HepG2 (cell line): Measurements from ENCODE around the gene RAC3. TPM values are rescaled to one million over a fixed set of nuclear protein-coding genes. Genes with fewer than 3 reads are reported as not detected.

ENCODE experiments used
- BCL6 ChIP-seq: IDR thresholded peaks from 2 replicates; pipeline ENCODE4 v1.6.1; 2016; ENCODE audit warnings: missing genetic modification reagents, missing compliant biosample characterization
- BRD4 ChIP-seq: sonication (generic); formaldehyde crosslinking; IDR thresholded peaks from 2 replicates; pipeline ENCODE4 v1.4.0; 2020; ENCODE audit warnings: missing genetic modification reagents
- CAMTA2 ChIP-seq: sonication (generic); formaldehyde crosslinking; IDR thresholded peaks from 2 replicates; pipeline ENCODE4 v1.4.0; 2020; ENCODE audit warnings: mild to moderate bottlenecking, missing genetic modification reagents, borderline replicate concordance
- CC2D1A ChIP-seq: sonication (generic); formaldehyde crosslinking; IDR thresholded peaks from 2 replicates; pipeline ENCODE4 v1.8.1; 2023; ENCODE audit warnings: mild to moderate bottlenecking, missing genetic modification reagents
- CHD4 ChIP-seq: fragments of 200-600 bp; sonication (generic); IDR thresholded peaks from 2 replicates; pipeline ENCODE4 v1.7.0; 2017; ENCODE audit warnings: mild to moderate bottlenecking, low read length, borderline replicate concordance
- DNMT1 ChIP-seq: sonication (generic); formaldehyde crosslinking; IDR thresholded peaks from 2 replicates; pipeline ENCODE4 v1.5.1; 2020; ENCODE audit warnings: mild to moderate bottlenecking, missing genetic modification reagents
- HMG20A ChIP-seq: IDR thresholded peaks from 2 replicates; pipeline ENCODE4 v1.6.1; 2016; ENCODE audit warnings: borderline replicate concordance
- MBNL3 ChIP-seq: fragments of 250-450 bp; sonication (Bioruptor Pico); conservative IDR thresholded peaks from 2 replicates; pipeline ENCODE4 v1.8.0; 2022; ENCODE audit warnings: mild to moderate bottlenecking, inconsistent platforms
- MED13 ChIP-seq: sonication (generic); formaldehyde crosslinking; IDR thresholded peaks from 2 replicates; pipeline ENCODE4 v1.5.0; 2020; ENCODE audit warnings: missing genetic modification reagents
- NCOA5 ChIP-seq: sonication (generic); formaldehyde crosslinking; IDR thresholded peaks from 2 replicates; pipeline ENCODE4 v1.4.0; 2020; ENCODE audit warnings: missing genetic modification reagents
- STAT5B ChIP-seq: sonication (generic); formaldehyde crosslinking; IDR thresholded peaks from 2 replicates; pipeline ENCODE4 v1.4.0; 2020; ENCODE audit warnings: missing genetic modification reagents
- ZBTB8A ChIP-seq: sonication (generic); formaldehyde crosslinking; IDR thresholded peaks from 2 replicates; pipeline ENCODE4 v1.4.0; 2020; ENCODE audit warnings: mild to moderate bottlenecking, low read depth, missing genetic modification reagents, borderline replicate concordance
- ZC3H13 ChIP-seq: sonication (generic); formaldehyde crosslinking; IDR thresholded peaks from 2 replicates; pipeline ENCODE4 v1.8.1; 2023; ENCODE audit warnings: mild to moderate bottlenecking, missing genetic modification reagents, moderate library complexity
- ZNF33B ChIP-seq: sonication (generic); formaldehyde crosslinking; IDR thresholded peaks from 2 replicates; pipeline ENCODE4 v1.5.1; 2020; ENCODE audit warnings: mild to moderate bottlenecking, missing genetic modification reagents
- ZNF446 ChIP-seq: sonication (generic); formaldehyde crosslinking; IDR thresholded peaks from 2 replicates; pipeline ENCODE4 v1.5.0; 2020; ENCODE audit warnings: mild to moderate bottlenecking, missing genetic modification reagents
- ZNF563 ChIP-seq: sonication (generic); formaldehyde crosslinking; IDR thresholded peaks from 2 replicates; pipeline ENCODE4 v1.8.0; 2022; ENCODE audit warnings: mild to moderate bottlenecking, moderate library complexity, missing genetic modification reagents
- ZNF652 ChIP-seq: IDR thresholded peaks from 2 replicates; pipeline ENCODE4 v1.6.1; 2016; ENCODE audit warnings: low read depth, borderline replicate concordance
- ZNF747 ChIP-seq: sonication (generic); formaldehyde crosslinking; IDR thresholded peaks from 2 replicates; pipeline ENCODE4 v1.8.1; 2023; ENCODE audit warnings: missing genetic modification reagents, mild to moderate bottlenecking, borderline replicate concordance
- ZNF878 ChIP-seq: sonication (generic); formaldehyde crosslinking; IDR thresholded peaks from 2 replicates; pipeline ENCODE4 v1.8.1; 2023; ENCODE audit warnings: mild to moderate bottlenecking, missing genetic modification reagents, moderate library complexity
- polyA plus RNA-seq, 8 experiments: library from polyadenylated mRNA; depleted of rRNA in 3 of 8; stranded (reverse) in 7 of 8; unstranded in 1 of 8; fragments of >200 nt; fragmentation: Illumina TruSeq in 4 of 8; extraction: Trizol in 4 of 8; gene quantifications; 2 replicates each; pipeline versions ENCODE4 v1.2.1 to v1.2.3, GENCODE V29; 2011 to 2016; ENCODE audit warnings: low read depth in 4 of 8, missing spikeins in 1 of 8, mixed read lengths in 1 of 8; ENCODE audit not compliant: insufficient read depth in 1 of 8
- total RNA-seq, 5 experiments: library from RNA; depleted of rRNA; stranded (reverse); fragments of >200 nt; fragmentation: Illumina TruSeq; extraction: Trizol; gene quantifications; 2 replicates each; pipeline ENCODE4 v1.2.3, GENCODE V29; 2016; ENCODE audit warnings: low read depth in 1 of 5
- TF ChIP-seq, protein P1 (sequence below): sonication (generic); formaldehyde crosslinking; IDR thresholded peaks from 2 replicates; pipeline ENCODE4 v1.8.0; 2022; ENCODE audit warnings: missing genetic modification reagents, mild to moderate bottlenecking, borderline replicate concordance
- TF ChIP-seq, protein P2 (sequence below): sonication (generic); formaldehyde crosslinking; IDR thresholded peaks from 2 replicates; pipeline ENCODE4 v1.4.0; 2020; ENCODE audit warnings: missing genetic modification reagents
- TF ChIP-seq, protein P3 (sequence below): sonication (generic); formaldehyde crosslinking; IDR thresholded peaks from 2 replicates; pipeline ENCODE4 v1.4.0; 2020; ENCODE audit warnings: missing genetic modification reagents, borderline replicate concordance
- TF ChIP-seq, protein P4 (sequence below): sonication (generic); formaldehyde crosslinking; IDR thresholded peaks from 2 replicates; pipeline ENCODE4 v1.5.0; 2020; ENCODE audit warnings: missing genetic modification reagents

Gene RAC3
- total and polyA plus RNA-seq, 2 of the 13 experiments (the other 11 are each of a cell fraction or from before 2014, with no cell fraction given), result 10.5 to 21.3 TPM

DNA sequence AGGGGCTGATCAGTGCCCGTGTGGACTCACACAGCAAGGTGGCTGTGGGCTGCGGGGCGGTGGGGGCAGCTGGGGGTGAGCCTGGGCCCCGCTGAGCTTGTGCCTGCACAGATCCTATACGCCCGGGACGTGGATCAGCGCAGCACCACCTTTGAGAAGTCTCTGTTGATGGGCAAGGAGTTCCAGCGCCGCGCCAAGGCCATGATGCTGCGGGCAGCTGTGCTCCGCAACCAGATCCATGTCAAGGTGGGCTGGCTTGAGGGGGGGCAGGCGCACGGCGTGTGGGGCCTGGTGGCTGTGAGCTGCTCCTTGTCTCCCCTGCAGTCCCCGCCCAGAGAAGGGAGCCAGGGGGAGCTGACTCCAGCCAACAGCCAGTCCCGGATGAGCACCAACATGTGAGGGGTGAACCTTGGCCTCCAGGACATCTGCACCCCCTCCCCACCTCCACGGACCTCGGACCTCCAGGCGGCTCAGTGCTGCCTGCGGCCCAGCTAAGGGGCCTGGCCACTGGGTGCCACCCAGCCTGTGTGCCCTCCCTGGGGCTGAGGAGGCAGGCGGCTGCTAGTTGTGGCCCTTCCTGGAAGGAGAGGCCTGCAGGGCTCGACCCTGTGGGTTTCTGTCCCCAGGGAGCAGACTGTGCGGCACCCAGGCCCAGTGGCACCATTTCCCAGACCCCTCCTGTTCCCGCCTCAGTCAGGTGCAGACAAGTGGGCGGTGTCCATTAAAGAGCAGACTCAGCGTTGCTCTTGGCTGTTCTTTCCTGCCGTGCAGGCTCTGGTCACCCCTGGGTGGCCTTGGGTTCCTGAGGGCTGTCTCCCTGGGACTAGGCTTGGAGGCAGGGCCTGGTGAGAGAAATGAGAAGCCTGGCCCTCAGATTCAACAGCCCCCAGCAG, 25.5 kb downstream of the RAC3 start (continued):
- TF ChIP-seq ZNF747 (CRISPR knock-in tag) (peak; percentile 79), CC2D1A (CRISPR knock-in tag) (no peak), ZNF878 (CRISPR knock-in tag) (no peak), MBNL3 (no peak), CHD4 (no peak), ZNF563 (peak; percentile 76; the same call in 1 of the 2 replicates), STAT5B (CRISPR knock-in tag) (no peak), ZNF652 (no peak), CAMTA2 (CRISPR knock-in tag) (no peak), HMG20A (CRISPR knock-in tag) (no peak), BRD4 (CRISPR knock-in tag) (no peak), MED13 (no peak), NCOA5 (CRISPR knock-in tag) (no peak), ZNF33B (CRISPR knock-in tag) (no peak), ZNF446 (CRISPR knock-in tag) (no peak), ZC3H13 (peak; percentile 87), DNMT1 (no peak), BCL6 (CRISPR knock-in tag) (no peak), ZBTB8A (CRISPR knock-in tag) (no peak)
- TF ChIP-seq, protein P1, sequence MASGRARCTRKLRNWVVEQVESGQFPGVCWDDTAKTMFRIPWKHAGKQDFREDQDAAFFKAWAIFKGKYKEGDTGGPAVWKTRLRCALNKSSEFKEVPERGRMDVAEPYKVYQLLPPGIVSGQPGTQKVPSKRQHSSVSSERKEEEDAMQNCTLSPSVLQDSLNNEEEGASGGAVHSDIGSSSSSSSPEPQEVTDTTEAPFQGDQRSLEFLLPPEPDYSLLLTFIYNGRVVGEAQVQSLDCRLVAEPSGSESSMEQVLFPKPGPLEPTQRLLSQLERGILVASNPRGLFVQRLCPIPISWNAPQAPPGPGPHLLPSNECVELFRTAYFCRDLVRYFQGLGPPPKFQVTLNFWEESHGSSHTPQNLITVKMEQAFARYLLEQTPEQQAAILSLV (CRISPR knock-in tag), result 0 out of 2 replicates have a peak, but pooled peaks have one; percentile 11
- TF ChIP-seq, protein P2, sequence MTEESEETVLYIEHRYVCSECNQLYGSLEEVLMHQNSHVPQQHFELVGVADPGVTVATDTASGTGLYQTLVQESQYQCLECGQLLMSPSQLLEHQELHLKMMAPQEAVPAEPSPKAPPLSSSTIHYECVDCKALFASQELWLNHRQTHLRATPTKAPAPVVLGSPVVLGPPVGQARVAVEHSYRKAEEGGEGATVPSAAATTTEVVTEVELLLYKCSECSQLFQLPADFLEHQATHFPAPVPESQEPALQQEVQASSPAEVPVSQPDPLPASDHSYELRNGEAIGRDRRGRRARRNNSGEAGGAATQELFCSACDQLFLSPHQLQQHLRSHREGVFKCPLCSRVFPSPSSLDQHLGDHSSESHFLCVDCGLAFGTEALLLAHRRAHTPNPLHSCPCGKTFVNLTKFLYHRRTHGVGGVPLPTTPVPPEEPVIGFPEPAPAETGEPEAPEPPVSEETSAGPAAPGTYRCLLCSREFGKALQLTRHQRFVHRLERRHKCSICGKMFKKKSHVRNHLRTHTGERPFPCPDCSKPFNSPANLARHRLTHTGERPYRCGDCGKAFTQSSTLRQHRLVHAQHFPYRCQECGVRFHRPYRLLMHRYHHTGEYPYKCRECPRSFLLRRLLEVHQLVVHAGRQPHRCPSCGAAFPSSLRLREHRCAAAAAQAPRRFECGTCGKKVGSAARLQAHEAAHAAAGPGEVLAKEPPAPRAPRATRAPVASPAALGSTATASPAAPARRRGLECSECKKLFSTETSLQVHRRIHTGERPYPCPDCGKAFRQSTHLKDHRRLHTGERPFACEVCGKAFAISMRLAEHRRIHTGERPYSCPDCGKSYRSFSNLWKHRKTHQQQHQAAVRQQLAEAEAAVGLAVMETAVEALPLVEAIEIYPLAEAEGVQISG, result peak; percentile 61; the same call in 1 of the 2 replicates
- TF ChIP-seq, protein P3, sequence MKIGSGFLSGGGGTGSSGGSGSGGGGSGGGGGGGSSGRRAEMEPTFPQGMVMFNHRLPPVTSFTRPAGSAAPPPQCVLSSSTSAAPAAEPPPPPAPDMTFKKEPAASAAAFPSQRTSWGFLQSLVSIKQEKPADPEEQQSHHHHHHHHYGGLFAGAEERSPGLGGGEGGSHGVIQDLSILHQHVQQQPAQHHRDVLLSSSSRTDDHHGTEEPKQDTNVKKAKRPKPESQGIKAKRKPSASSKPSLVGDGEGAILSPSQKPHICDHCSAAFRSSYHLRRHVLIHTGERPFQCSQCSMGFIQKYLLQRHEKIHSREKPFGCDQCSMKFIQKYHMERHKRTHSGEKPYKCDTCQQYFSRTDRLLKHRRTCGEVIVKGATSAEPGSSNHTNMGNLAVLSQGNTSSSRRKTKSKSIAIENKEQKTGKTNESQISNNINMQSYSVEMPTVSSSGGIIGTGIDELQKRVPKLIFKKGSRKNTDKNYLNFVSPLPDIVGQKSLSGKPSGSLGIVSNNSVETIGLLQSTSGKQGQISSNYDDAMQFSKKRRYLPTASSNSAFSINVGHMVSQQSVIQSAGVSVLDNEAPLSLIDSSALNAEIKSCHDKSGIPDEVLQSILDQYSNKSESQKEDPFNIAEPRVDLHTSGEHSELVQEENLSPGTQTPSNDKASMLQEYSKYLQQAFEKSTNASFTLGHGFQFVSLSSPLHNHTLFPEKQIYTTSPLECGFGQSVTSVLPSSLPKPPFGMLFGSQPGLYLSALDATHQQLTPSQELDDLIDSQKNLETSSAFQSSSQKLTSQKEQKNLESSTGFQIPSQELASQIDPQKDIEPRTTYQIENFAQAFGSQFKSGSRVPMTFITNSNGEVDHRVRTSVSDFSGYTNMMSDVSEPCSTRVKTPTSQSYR, result peak; percentile 86; the same call in 1 of the 2 replicates
- TF ChIP-seq, protein P4, sequence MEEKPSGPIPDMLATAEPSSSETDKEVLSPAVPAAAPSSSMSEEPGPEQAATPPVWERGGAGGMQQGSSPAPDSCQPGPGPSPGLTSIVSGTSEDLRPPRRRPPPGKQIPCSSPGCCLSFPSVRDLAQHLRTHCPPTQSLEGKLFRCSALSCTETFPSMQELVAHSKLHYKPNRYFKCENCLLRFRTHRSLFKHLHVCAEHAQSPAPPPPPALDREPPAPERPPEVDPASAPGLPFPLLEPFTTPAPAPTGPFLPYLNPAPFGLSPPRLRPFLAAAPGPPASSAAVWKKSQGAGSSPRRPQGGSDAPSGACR, result no peak; the same call in 1 of the 2 replicates
